ENCODE data around the gene SURF4. TPM values are rescaled to one million over a fixed set of nuclear protein-coding genes. Genes with fewer than 3 reads are reported as not detected.

Gene SURF4
- total and polyA plus RNA-seq, 2 of the 13 experiments (the other 11 are each of a cell fraction or from before 2014, with no cell fraction given): 220 to 265 TPM

DNA sequence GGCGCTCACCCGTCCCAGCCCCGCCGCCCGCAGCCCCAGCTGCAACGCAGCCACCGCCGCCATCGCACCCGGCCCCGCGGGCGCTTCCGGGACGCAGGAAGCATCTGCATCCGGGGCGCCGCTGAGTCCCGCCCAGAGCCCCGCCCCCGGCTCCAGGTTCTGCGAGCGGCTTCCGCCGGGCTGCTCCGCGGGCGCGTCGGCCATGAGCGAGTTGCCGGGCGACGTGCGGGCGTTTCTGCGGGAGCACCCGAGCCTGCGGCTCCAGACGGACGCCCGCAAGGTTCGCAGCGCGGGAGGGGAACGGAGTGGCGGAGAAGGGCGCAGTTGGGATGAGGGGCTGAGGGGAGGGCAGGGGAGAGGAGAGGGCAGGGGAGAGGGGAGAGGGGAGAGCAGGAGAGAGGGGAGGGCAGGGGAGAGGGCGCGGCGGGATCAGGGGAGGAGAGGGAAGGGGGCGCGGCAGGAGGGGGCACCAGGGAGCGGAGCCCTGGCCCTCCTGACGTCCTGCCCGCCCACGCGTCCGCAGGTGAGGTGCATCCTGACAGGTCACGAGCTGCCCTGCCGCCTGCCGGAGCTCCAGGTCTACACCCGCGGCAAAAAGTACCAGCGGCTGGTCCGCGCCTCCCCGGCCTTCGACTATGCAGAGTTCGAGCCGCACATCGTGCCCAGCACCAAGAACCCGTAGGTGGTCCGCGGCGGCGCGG, 19.3 kb downstream of the SURF4 start, which contains the start of the genes SURF1 and SURF2:
Gene SURF1, minus strand, starts transcription at position 97 of the 701 bp plus-strand sequence. Its CDS starts 34 bp downstream, at position 63.
Gene SURF2, plus strand, starts transcription at position 160 of the 701 bp plus-strand sequence. Its CDS starts 43 bp downstream, at position 203.
- CTCF ChIA-PET (ENCODE audit: low intra/inter-chr PET ratio, low total read pairs): interaction anchor here (0.7 kb wide), 1 partner anchor 47 kb away, joined by 3 read pairs; no protein-coding TSS in a partner anchor
- peaks cover 15% of the 10 kb centered on the region for H3K79me2 ChIP-seq (ENCODE audit: insufficient read depth, low read length)
- TF ChIP-seq, protein P1, sequence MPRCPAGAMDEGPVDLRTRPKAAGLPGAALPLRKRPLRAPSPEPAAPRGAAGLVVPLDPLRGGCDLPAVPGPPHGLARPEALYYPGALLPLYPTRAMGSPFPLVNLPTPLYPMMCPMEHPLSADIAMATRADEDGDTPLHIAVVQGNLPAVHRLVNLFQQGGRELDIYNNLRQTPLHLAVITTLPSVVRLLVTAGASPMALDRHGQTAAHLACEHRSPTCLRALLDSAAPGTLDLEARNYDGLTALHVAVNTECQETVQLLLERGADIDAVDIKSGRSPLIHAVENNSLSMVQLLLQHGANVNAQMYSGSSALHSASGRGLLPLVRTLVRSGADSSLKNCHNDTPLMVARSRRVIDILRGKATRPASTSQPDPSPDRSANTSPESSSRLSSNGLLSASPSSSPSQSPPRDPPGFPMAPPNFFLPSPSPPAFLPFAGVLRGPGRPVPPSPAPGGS (CRISPR knock-in tag; IDR thresholded peaks at IDR 0.05): no peak
- peak; percentile 81 for TF ChIP-seq MXD4 (CRISPR knock-in tag; IDR thresholded peaks at IDR 0.05)
- peak; percentile 87 for TF ChIP-seq ARID4A (CRISPR knock-in tag; IDR thresholded peaks at IDR 0.05; ENCODE audit: borderline replicate concordance)
- peak in 1 of 2 experiments; percentile 42; a peak in 1 of 4 replicates for TF ChIP-seq POLR2A (IDR thresholded peaks at IDR 0.05; ENCODE audit: insufficient read depth in 1 of 2, low read depth in 2 of 2, low read length in 2 of 2)
- TF ChIP-seq DNMT1 (CRISPR knock-in tag; IDR thresholded peaks at IDR 0.05): 0 out of 2 replicates have a peak, but pooled peaks have one; percentile 23
- peak; percentile 87 for TF ChIP-seq POLR2G (IDR thresholded peaks at IDR 0.05; ENCODE audit: low read depth, low read length)
- TF ChIP-seq, protein P2, sequence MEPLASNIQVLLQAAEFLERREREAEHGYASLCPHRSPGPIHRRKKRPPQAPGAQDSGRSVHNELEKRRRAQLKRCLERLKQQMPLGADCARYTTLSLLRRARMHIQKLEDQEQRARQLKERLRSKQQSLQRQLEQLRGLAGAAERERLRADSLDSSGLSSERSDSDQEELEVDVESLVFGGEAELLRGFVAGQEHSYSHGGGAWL (CRISPR knock-in tag; IDR thresholded peaks at IDR 0.05): peak; percentile 16; the same call in 1 of the 2 replicates
- no peak for TF ChIP-seq ZNF562 (CRISPR knock-in tag; IDR thresholded peaks at IDR 0.05; ENCODE audit: borderline replicate concordance)
- TF ChIP-seq THAP11 (CRISPR knock-in tag; IDR thresholded peaks at IDR 0.05): peak; percentile 87
- peak; percentile 66; the same call in 1 of the 3 replicates for TF ChIP-seq MXI1 (IDR thresholded peaks at IDR 0.05; ENCODE audit: borderline replicate concordance, low read depth, low read length)
- TF ChIP-seq ZFP36L2 (CRISPR knock-in tag; IDR thresholded peaks at IDR 0.05): no peak
- TF ChIP-seq ZNF547 (CRISPR knock-in tag; IDR thresholded peaks at IDR 0.05): peak; percentile 78
- no peak for TF ChIP-seq WIZ (CRISPR knock-in tag; IDR thresholded peaks at IDR 0.05)
- TF ChIP-seq HDAC2 (CRISPR knock-in tag; IDR thresholded peaks at IDR 0.05): peak; percentile 7; the same call in 1 of the 2 replicates
- no peak for TF ChIP-seq SKI (IDR thresholded peaks at IDR 0.05; ENCODE audit: partially characterized antibody)
- peak; percentile 60; the same call in 1 of the 2 replicates for TF ChIP-seq TAF1 (CRISPR knock-in tag; IDR thresholded peaks at IDR 0.05)
- TF ChIP-seq ZFP82 (CRISPR knock-in tag; IDR thresholded peaks at IDR 0.05; ENCODE audit: borderline replicate concordance): no peak
- no peak for TF ChIP-seq CCAR2 (optimal IDR thresholded peaks at IDR 0.05; ENCODE audit: low read depth, low read length)
- peak; percentile 53; the same call in 1 of the 2 replicates for TF ChIP-seq SAFB2 (CRISPR knock-in tag; IDR thresholded peaks at IDR 0.05; ENCODE audit: borderline replicate concordance, low read depth)

More for the DNA sequence above, 19.3 kb downstream of the SURF4 start, which contains the start of the genes SURF1 and SURF2:
- no TSS peak for BruUV-seq (replicated peaks)
- Histone ChIP-seq H3K4me1 (ENCODE audit: insufficient read depth, low read length) (peaks cover 53% of the 10 kb centered on the region), H3K4me3 (replicated peaks in 1 of 3; ENCODE audit: insufficient read depth in 1 of 3, low read depth in 2 of 3, low read length in 3 of 3) (peak within 1 kb of the TSS; percentile 80 to 91 (median 90)), H3K27me3 (ENCODE audit: control insufficient read depth in 1 of 2, insufficient read depth in 2 of 2, low read length in 2 of 2) (no peaks in the 10 kb centered on the region; a peak in 1 of 5 replicates), H3K4me2 (ENCODE audit: low read depth, low read length) (peak within 1 kb of the TSS; percentile 86), H3K9me3 (ENCODE audit: low read length) (no peaks in the 10 kb centered on the region), H2AFZ (ENCODE audit: low read length) (no peak within 1 kb of the TSS), H4K20me1 (ENCODE audit: insufficient read depth, low read length) (peaks cover 23% of the 10 kb centered on the region; the same call in 1 of the 2 replicates), H3K36me3 (replicated peaks in 1 of 2; ENCODE audit: control insufficient read depth in 1 of 2, insufficient read depth in 2 of 2, low read length in 2 of 2) (peaks cover 11 to 46% of the 10 kb centered on the region in 2 experiments), H3K27ac (ENCODE audit: extremely low read length, insufficient read depth, low read length) (peak within 1 kb of the TSS; percentile 61), H3K9ac (ENCODE audit: insufficient read depth, low read depth, low read length) (peak within 1 kb of the TSS; percentile 89)
- ATAC-seq (peak; percentile 64), FAIRE-seq (no peak), DNase-seq (ENCODE audit: low spot score) (peak; percentile 68)
- in situ Hi-C loops (cut with HindIII; ENCODE audit: extremely low pct_ligation_motif_present, low pct_unique_long_range_greater_than_20kb) (loop anchor here (5.0 kb wide), 2 partner anchors 51 to 131 kb away; no protein-coding TSS in a partner anchor), intact Hi-C loops (cut with micrococcal nuclease; ENCODE audit: unreplicated experiment) (loop anchor here (5.0 kb wide), 2 partner anchors 41 to 131 kb away; no protein-coding TSS in a partner anchor)
- POLR2A ChIA-PET: interaction anchor here (0.7 to 1.8 kb wide), 11 partner anchors 9 to 358 kb away, joined by 3 to 22 read pairs (median 5); partner anchors contain the start of genes CACFD1, MED22, RPL7A and SLC2A6
- under 1% methylated on average over 30 of the region's 78 CpGs for WGBS (ENCODE audit: low lambda C conversion rate)
